ENCODE measurements around the gene TIMM10B. TPM values are rescaled to one million over a fixed set of nuclear protein-coding genes. Genes with fewer than 3 reads are reported as not detected.

TIMM10B gene
- total and polyA plus RNA-seq, 9 of the 15 experiments (the other 6 are each of a cell fraction or from before 2014, with no cell fraction given) = 43.2 to 163 (median 57.0) TPM

DNA sequence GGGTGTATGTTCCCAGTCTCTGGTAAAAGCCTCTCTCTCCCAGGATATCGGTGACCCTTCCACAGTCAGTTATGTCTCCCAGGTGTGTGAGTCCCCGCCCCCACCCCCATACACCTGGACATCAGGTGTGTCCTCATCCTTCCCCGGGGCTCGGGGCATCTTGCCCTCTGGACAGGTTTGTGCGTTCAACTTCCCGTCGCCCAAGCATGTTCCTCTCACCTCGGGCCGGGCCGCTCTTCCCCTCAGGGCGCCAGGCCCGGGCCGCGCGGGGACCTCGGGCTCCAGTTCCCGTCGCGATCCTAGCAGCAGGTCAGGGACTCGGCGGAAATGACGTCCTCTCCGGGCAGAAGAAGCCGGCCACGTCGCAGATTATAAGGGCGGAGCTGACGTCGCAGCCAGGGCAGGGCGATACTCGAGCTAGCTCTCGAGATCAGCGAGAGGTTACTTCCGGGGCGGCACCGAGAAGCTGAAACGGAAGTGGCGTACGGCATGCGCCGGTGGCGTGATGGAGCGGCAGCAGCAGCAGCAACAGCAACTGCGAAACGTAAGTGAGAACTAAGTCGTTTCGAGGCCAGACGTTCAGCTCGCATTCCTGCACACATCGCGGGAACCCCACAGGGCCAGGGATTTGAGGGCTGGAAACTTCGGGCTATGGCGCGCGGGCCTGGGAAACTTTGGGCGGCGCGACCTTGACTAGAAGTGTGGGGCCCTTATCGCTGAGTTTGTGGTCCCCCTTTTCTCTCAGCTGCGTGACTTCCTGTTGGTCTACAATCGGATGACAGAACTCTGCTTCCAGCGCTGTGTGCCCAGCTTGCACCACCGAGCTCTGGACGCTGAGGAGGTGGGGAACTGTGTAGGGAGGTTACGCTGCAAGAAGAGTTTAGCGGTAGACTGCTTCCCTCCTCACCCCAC lies at the start of gene TIMM10B, which contains the start of gene ARFIP2 (continued):
- TF ChIP-seq, protein P1, sequence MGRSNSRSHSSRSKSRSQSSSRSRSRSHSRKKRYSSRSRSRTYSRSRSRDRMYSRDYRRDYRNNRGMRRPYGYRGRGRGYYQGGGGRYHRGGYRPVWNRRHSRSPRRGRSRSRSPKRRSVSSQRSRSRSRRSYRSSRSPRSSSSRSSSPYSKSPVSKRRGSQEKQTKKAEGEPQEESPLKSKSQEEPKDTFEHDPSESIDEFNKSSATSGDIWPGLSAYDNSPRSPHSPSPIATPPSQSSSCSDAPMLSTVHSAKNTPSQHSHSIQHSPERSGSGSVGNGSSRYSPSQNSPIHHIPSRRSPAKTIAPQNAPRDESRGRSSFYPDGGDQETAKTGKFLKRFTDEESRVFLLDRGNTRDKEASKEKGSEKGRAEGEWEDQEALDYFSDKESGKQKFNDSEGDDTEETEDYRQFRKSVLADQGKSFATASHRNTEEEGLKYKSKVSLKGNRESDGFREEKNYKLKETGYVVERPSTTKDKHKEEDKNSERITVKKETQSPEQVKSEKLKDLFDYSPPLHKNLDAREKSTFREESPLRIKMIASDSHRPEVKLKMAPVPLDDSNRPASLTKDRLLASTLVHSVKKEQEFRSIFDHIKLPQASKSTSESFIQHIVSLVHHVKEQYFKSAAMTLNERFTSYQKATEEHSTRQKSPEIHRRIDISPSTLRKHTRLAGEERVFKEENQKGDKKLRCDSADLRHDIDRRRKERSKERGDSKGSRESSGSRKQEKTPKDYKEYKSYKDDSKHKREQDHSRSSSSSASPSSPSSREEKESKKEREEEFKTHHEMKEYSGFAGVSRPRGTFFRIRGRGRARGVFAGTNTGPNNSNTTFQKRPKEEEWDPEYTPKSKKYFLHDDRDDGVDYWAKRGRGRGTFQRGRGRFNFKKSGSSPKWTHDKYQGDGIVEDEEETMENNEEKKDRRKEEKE (IDR thresholded peaks at IDR 0.05; ENCODE audit: borderline replicate concordance in 1 of 2, control insufficient read depth in 1 of 2, low read depth in 2 of 2, low read length in 1 of 2) = no peak
- no peak for TF ChIP-seq ARID1B (IDR thresholded peaks at IDR 0.05)
- TF ChIP-seq FOXJ2 (tag; IDR thresholded peaks at IDR 0.05) = no peak
- TF ChIP-seq, protein P2, sequence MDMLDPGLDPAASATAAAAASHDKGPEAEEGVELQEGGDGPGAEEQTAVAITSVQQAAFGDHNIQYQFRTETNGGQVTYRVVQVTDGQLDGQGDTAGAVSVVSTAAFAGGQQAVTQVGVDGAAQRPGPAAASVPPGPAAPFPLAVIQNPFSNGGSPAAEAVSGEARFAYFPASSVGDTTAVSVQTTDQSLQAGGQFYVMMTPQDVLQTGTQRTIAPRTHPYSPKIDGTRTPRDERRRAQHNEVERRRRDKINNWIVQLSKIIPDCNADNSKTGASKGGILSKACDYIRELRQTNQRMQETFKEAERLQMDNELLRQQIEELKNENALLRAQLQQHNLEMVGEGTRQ (CRISPR knock-in tag; IDR thresholded peaks at IDR 0.05) = no peak
- peak; percentile 68 for TF ChIP-seq HMGN3 (IDR thresholded peaks at IDR 0.05; ENCODE audit: borderline replicate concordance, extremely low read depth, insufficient read length, low read depth, low read length)
- TF ChIP-seq, protein P3, sequence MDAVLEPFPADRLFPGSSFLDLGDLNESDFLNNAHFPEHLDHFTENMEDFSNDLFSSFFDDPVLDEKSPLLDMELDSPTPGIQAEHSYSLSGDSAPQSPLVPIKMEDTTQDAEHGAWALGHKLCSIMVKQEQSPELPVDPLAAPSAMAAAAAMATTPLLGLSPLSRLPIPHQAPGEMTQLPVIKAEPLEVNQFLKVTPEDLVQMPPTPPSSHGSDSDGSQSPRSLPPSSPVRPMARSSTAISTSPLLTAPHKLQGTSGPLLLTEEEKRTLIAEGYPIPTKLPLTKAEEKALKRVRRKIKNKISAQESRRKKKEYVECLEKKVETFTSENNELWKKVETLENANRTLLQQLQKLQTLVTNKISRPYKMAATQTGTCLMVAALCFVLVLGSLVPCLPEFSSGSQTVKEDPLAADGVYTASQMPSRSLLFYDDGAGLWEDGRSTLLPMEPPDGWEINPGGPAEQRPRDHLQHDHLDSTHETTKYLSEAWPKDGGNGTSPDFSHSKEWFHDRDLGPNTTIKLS (IDR thresholded peaks at IDR 0.05; ENCODE audit: borderline replicate concordance, low read depth) = peak; percentile 100
- TF ChIP-seq BHLHE40 (IDR thresholded peaks at IDR 0.05; ENCODE audit: low read length) = peak; percentile 82
- TF ChIP-seq HIVEP1 (CRISPR knock-in tag; IDR thresholded peaks at IDR 0.05) = no peak
- no peak for TF ChIP-seq FIP1L1 (IDR thresholded peaks at IDR 0.05; ENCODE audit: low read depth, low read length, poor library complexity, severe bottlenecking)
- peak; percentile 85; the same call in 1 of the 2 replicates for TF ChIP-seq PML (IDR thresholded peaks at IDR 0.05; ENCODE audit: low read length)
- TF ChIP-seq MAZ (CRISPR knock-in tag; conservative IDR thresholded peaks at IDR 0.05 in 1 of 2, IDR thresholded peaks at IDR 0.05 in 1 of 2) = peak; percentile 14 to 39; a peak in 3 of 4 replicates
- TF ChIP-seq ZFPM2 (CRISPR knock-in tag; IDR thresholded peaks at IDR 0.05) = no peak
- TF ChIP-seq, protein P4, sequence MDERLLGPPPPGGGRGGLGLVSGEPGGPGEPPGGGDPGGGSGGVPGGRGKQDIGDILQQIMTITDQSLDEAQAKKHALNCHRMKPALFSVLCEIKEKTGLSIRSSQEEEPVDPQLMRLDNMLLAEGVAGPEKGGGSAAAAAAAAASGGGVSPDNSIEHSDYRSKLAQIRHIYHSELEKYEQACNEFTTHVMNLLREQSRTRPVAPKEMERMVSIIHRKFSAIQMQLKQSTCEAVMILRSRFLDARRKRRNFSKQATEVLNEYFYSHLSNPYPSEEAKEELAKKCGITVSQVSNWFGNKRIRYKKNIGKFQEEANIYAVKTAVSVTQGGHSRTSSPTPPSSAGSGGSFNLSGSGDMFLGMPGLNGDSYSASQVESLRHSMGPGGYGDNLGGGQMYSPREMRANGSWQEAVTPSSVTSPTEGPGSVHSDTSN (CRISPR knock-in tag; IDR thresholded peaks at IDR 0.05; ENCODE audit: low read depth) = no peak
- TF ChIP-seq, protein P4 (tag; conservative IDR thresholded peaks at IDR 0.05; ENCODE audit: low read depth) = no peak
- TF ChIP-seq, protein P5, sequence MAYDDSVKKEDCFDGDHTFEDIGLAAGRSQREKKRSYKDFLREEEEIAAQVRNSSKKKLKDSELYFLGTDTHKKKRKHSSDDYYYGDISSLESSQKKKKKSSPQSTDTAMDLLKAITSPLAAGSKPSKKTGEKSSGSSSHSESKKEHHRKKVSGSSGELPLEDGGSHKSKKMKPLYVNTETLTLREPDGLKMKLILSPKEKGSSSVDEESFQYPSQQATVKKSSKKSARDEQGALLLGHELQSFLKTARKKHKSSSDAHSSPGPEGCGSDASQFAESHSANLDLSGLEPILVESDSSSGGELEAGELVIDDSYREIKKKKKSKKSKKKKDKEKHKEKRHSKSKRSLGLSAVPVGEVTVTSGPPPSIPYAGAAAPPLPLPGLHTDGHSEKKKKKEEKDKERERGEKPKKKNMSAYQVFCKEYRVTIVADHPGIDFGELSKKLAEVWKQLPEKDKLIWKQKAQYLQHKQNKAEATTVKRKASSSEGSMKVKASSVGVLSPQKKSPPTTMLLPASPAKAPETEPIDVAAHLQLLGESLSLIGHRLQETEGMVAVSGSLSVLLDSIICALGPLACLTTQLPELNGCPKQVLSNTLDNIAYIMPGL (CRISPR knock-in tag; IDR thresholded peaks at IDR 0.05) = peak; percentile 51; the same call in 1 of the 2 replicates
